Osteocyte (in vitro differentiated cells): ENCODE measurements around the gene SLFN12. TPM values are rescaled to one million over a fixed set of nuclear protein-coding genes. Genes with fewer than 3 reads are reported as not detected.

Experiments
- DNase-seq: peaks from one replicate; pipeline ENCODE4 v3.0.0; 2021; ENCODE audit warnings: mixed read lengths; ENCODE audit not compliant: unreplicated experiment; ENCODE audit errors: extremely low spot score
- H3K27ac Mint-ChIP-seq: one replicate; pipeline ENCODE4 v1.8.0; 2021; ENCODE audit warnings: mild to moderate bottlenecking, mixed read lengths; ENCODE audit not compliant: unreplicated experiment
- H3K27me3 Mint-ChIP-seq: one replicate; pipeline ENCODE4 v1.8.0; 2021; ENCODE audit warnings: mixed read lengths; ENCODE audit not compliant: unreplicated experiment
- H3K36me3 Mint-ChIP-seq: one replicate; pipeline ENCODE4 v1.8.0; 2021; ENCODE audit warnings: mixed read lengths; ENCODE audit not compliant: unreplicated experiment
- H3K4me1 Mint-ChIP-seq: one replicate; pipeline ENCODE4 v1.8.0; 2021; ENCODE audit warnings: mixed read lengths; ENCODE audit not compliant: unreplicated experiment
- H3K4me3 Mint-ChIP-seq: one replicate; pipeline ENCODE4 v1.8.0; 2021; ENCODE audit warnings: mild to moderate bottlenecking, moderate library complexity, mixed read lengths; ENCODE audit not compliant: unreplicated experiment
- H3K9me3 Mint-ChIP-seq: one replicate; pipeline ENCODE4 v1.8.0; 2021; ENCODE audit warnings: mixed read lengths; ENCODE audit not compliant: unreplicated experiment
- CTCF ChIP-seq: fragments of 200-600 bp; sonication (generic); IDR thresholded peaks from 2 replicates; pipeline ENCODE4 v1.5.0; 2021; ENCODE audit warnings: antibody characterized with exemption, mild to moderate bottlenecking, moderate library complexity
- total RNA-seq: library from RNA; stranded (reverse); gene quantifications from 2 replicates; pipeline ENCODE4 v1.2.1, GENCODE V29; 2021

SLFN12 gene
- total RNA-seq, 1 donor from 2014 or later: 24.2 TPM

GRCh38 chr17:35387496-35387895 is 44.8 kb downstream of the SLFN12 start:
- peaks cover 3% of the 10 kb centered on the region for H3K36me3 Mint-ChIP-seq
- no peak for TF ChIP-seq CTCF
- no peaks in the 10 kb centered on the region for H3K4me1 Mint-ChIP-seq
- no peak for DNase-seq
- H3K27ac Mint-ChIP-seq: no peak overlapping the region
- H3K4me3 Mint-ChIP-seq: no peak overlapping the region
- peaks cover 26% of the 10 kb centered on the region for H3K9me3 Mint-ChIP-seq
- H3K27me3 Mint-ChIP-seq: peaks cover 33% of the 10 kb centered on the region

- H3K9me3 Mint-ChIP-seq: peaks cover 4% of the 10 kb centered on the region
These were observed 54.6 kb downstream of the SLFN12 start for GRCh38 chr17:35377706-35378105.

GRCh38 chr17:35377068-35377467 is 55.2 kb downstream of the SLFN12 start:
- peaks cover 40% of the 10 kb centered on the region for H3K27me3 Mint-ChIP-seq
- H3K27ac Mint-ChIP-seq: no peak overlapping the region
- TF ChIP-seq CTCF: no peak
- H3K4me1 Mint-ChIP-seq: peaks cover 27% of the 10 kb centered on the region
- no peak overlapping the region for H3K4me3 Mint-ChIP-seq
- peaks cover 4% of the 10 kb centered on the region for H3K9me3 Mint-ChIP-seq
- no peak for DNase-seq
- no peaks in the 10 kb centered on the region for H3K36me3 Mint-ChIP-seq

More at GRCh38 chr17:35377706-35378105, 54.6 kb downstream of the SLFN12 start:
- no peak for DNase-seq
- Mint-ChIP-seq H3K36me3 (no peaks in the 10 kb centered on the region), H3K4me1 (peaks cover 26% of the 10 kb centered on the region), H3K4me3 (no peak overlapping the region), H3K27me3 (peaks cover 46% of the 10 kb centered on the region), H3K27ac (no peak overlapping the region)
- no peak for TF ChIP-seq CTCF

GRCh38 chr17:35376245-35376644 is 56.1 kb downstream of the SLFN12 start:
- no peak for TF ChIP-seq CTCF
- Mint-ChIP-seq H3K27ac (no peak overlapping the region), H3K4me1 (peaks cover 32% of the 10 kb centered on the region), H3K9me3 (peaks cover 4% of the 10 kb centered on the region), H3K4me3 (no peak overlapping the region), H3K36me3 (no peaks in the 10 kb centered on the region), H3K27me3 (peaks cover 44% of the 10 kb centered on the region)
- DNase-seq: no peak

GRCh38 chr17:35374766-35375344 is 57.4 kb downstream of the SLFN12 start:
- H3K27ac Mint-ChIP-seq: peak overlapping the region; percentile 97
- H3K36me3 Mint-ChIP-seq: peaks cover under 1% of the 10 kb centered on the region
- peaks cover 32% of the 10 kb centered on the region for H3K4me1 Mint-ChIP-seq
- peaks cover 54% of the 10 kb centered on the region for H3K27me3 Mint-ChIP-seq
- H3K4me3 Mint-ChIP-seq: peak overlapping the region; percentile 90
- DNase-seq: no peak
- H3K9me3 Mint-ChIP-seq: peaks cover 16% of the 10 kb centered on the region
- no peak for TF ChIP-seq CTCF
